ENCODE measurements around the gene YWHAH.
A peak's percentile ranks its signal among the peaks of the same experiment; 100 is the strongest.
"Not testable (repeated sequence)": the region's sequence is repeated elsewhere in the genome, so short reads cannot be mapped to it uniquely, and the experiment has no call there.

The YWHAH gene

GRCh38 chr22:31970490-31971444 is 26.4 kb downstream of the YWHAH start:
- H3K27ac ChIP-seq, result peak overlapping the region; percentile 50; the same call in 1 of the 2 replicates
- TF ChIP-seq CTCF (conservative IDR thresholded peaks at IDR 0.05), result peak; percentile 95

GRCh38 chr22:31972180-31972579 is 27.8 kb downstream of the YWHAH start:
- no peak overlapping the region for H3K27ac ChIP-seq
- TF ChIP-seq CTCF (conservative IDR thresholded peaks at IDR 0.05), result no peak

GRCh38 chr22:31973739-31974138 is 29.4 kb downstream of the YWHAH start:
- H3K27ac ChIP-seq, result peak overlapping the region; percentile 13; the same call in 1 of the 2 replicates
- no peak for TF ChIP-seq CTCF (conservative IDR thresholded peaks at IDR 0.05)

GRCh38 chr22:31977141-31977841 is 33.0 kb downstream of the YWHAH start:
- no peak overlapping the region for H3K27ac ChIP-seq
- TF ChIP-seq CTCF (conservative IDR thresholded peaks at IDR 0.05), result peak; percentile 83

GRCh38 chr22:31977939-31978338 is 33.6 kb downstream of the YWHAH start:
- no peak for TF ChIP-seq CTCF (conservative IDR thresholded peaks at IDR 0.05)
- no peak overlapping the region for H3K27ac ChIP-seq

- no peak for TF ChIP-seq CTCF (conservative IDR thresholded peaks at IDR 0.05)
- H3K27ac ChIP-seq, result no peak overlapping the region
Measured at GRCh38 chr22:31980628-31981027, 36.3 kb downstream of the YWHAH start.

GRCh38 chr22:31981976-31982375 is 37.6 kb downstream of the YWHAH start:
- H3K27ac ChIP-seq, result not testable (repeated sequence)
